ENCODE measurements around the gene IFNA1.

- TF ChIP-seq CTCF (conservative IDR thresholded peaks at IDR 0.05 in 1 of 2, IDR thresholded peaks at IDR 0.05 in 1 of 2; ENCODE audit: extremely low read depth in 1 of 2, insufficient read depth in 1 of 2, low read depth in 1 of 2, low read length in 2 of 2) (no peak), EZH2 (IDR thresholded peaks at IDR 0.05; ENCODE audit: borderline replicate concordance, low read length) (no peak)
Measured at GRCh38 chr9:21454149-21454548, 13.9 kb downstream of the IFNA1 start.

Measured in mammary epithelial cell (primary cell).